Muscle of leg (tissue), 11 donors: ENCODE data around the gene TCFL5. TPM values are rescaled to one million over a fixed set of nuclear protein-coding genes. Genes with fewer than 3 reads are reported as not detected.
"Not testable (repeated sequence)": the region's sequence is repeated elsewhere in the genome, so short reads cannot be mapped to it uniquely, and the experiment has no call there.

Experiments
- DNase-seq: peaks from one replicate; pipeline ENCODE4 v3.0.0; 2013
- H3K27ac ChIP-seq: one replicate; pipeline ENCODE4 v1.5.1; 2013; ENCODE audit warnings: mild to moderate bottlenecking, low read length, control low read depth
- H3K27me3 ChIP-seq: one replicate; pipeline ENCODE4 v1.6.1; 2013; ENCODE audit warnings: low read length; ENCODE audit not compliant: control insufficient read depth, insufficient read depth
- H3K36me3 ChIP-seq: one replicate; pipeline ENCODE4 v1.6.1; 2013; ENCODE audit warnings: low read length; ENCODE audit not compliant: control insufficient read depth, insufficient read depth
- H3K4me1 ChIP-seq: one replicate; pipeline ENCODE4 v1.6.1; 2013; ENCODE audit warnings: low read length; ENCODE audit not compliant: control insufficient read depth, insufficient read depth
- H3K4me3 ChIP-seq: one replicate; pipeline ENCODE4 v1.5.1; 2013; ENCODE audit warnings: low read length, control low read depth
- H3K9me3 ChIP-seq: replicated peaks from 2 replicates; pipeline ENCODE4 v1.6.1; 2013; ENCODE audit warnings: low read depth, low read length; ENCODE audit not compliant: control insufficient read depth
- WGBS: methylation state at CpG from one replicate; pipeline ENCODE4 v1.1.5; 2013; ENCODE audit warnings: missing lambda C conversion rate; ENCODE audit not compliant: insufficient coverage; 5-methylcytosine and 5-hydroxymethylcytosine counted together
- polyA plus RNA-seq, 8 donors: library from polyadenylated mRNA; unstranded; fragments of 120-200 nt; gene quantifications; one replicate each; pipeline versions ENCODE4 v1.2.1 to v1.2.3, GENCODE V29; 2013; ENCODE audit warnings: inconsistent platforms in 1 of 8, low replicate concordance in 1 of 8; ENCODE audit not compliant: insufficient read length in 8 of 8, insufficient read depth in 1 of 8
- total RNA-seq: library from RNA; stranded (reverse); fragments of 120-200 nt; gene quantifications from one replicate; pipeline ENCODE4 v1.2.4, GENCODE V29; 2013

Gene TCFL5
- total and polyA plus RNA-seq, 9 donors, result 6.1 to 12.1 (median 8.2) TPM

DNA sequence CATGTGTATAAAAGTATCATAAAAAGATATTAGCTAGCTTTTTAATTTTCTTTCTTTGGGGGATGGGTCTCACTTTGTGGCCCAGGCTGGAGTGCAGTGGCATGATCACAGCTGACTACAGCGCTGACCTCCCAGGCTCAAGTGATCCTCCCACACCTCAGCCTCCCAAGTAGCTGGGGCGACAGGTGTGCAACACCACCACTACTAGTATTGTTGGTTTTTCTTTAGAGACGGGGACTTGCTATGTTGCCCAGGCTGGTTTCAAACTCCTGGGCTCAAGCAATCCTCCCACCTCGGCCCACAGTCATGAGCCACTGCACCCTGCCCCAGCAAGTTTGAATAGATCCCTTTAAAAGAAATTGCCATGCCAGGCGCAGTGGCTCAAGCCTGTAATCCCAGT lies 6.5 kb downstream of the TCFL5 start:
- Histone ChIP-seq H3K4me3 (no peak overlapping the region), H3K4me1 (peaks cover 4% of the 10 kb centered on the region), H3K36me3 (peaks cover 36% of the 10 kb centered on the region), H3K27ac (no peak overlapping the region), H3K27me3 (peaks cover under 1% of the 10 kb centered on the region), H3K9me3 (no peaks in the 10 kb centered on the region)
- DNase-seq, result no peak
- 100% methylated on average over 1 of the region's 5 CpGs for WGBS

DNA sequence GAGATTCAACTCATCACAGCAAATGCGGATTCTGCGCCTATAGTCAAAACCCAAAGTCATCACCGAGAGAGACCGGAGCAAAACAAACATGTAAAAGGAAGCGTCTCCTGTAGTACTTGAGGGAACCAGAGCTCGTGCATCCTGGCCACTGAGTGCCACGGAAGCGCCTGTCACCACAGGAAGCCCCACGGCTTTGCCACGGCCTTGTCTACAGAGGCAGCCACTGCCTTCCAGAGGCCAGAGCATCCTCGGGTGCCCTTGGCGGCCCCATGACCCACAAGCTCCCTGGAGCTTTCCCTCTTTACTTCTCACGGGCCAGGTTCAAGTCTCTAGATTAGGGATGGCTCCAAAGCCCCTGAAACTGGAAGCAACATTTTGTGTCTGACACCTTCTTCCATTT lies 7.5 kb downstream of the TCFL5 start:
- H3K4me1 ChIP-seq, result peaks cover 2% of the 10 kb centered on the region
- H3K9me3 ChIP-seq, result no peaks in the 10 kb centered on the region
- H3K27me3 ChIP-seq, result no peaks in the 10 kb centered on the region
- DNase-seq, result no peak
- peaks cover 40% of the 10 kb centered on the region for H3K36me3 ChIP-seq
- no peak overlapping the region for H3K4me3 ChIP-seq
- H3K27ac ChIP-seq, result no peak overlapping the region
- WGBS, result 94% methylated on average over 13 of the region's 13 CpGs

DNA sequence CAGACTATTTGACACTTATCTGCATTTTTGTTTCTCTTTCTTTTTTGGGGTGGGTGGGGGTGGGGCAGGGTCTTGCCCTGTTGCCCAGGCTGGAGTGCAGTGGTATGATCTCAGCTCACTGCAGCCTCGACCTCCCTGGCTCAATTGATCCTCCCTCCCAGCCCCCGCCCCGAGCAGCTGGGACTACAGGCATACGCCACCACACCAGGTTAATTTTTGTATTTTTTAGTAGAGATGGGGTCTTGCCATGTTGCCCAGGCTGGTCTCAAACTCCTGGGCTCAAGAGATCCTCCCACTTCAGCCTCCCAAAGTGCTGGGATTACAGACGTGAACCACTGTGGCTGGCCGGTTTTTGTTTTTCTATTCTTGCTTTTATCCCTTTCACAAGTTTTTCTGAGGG lies 8.3 kb downstream of the TCFL5 start:
- peaks cover 40% of the 10 kb centered on the region for H3K36me3 ChIP-seq
- H3K4me3 ChIP-seq, H3K9me3 ChIP-seq, H3K27ac ChIP-seq, H3K4me1 ChIP-seq, H3K27me3 ChIP-seq, DNase-seq: not testable (repeated sequence)
- whole genome bisulfite sequencing, result 96% methylated on average over 3 of the region's 6 CpGs

- Histone ChIP-seq H3K27me3 (no peaks in the 10 kb centered on the region), H3K27ac (no peak overlapping the region), H3K4me3 (no peak overlapping the region), H3K9me3 (no peaks in the 10 kb centered on the region), H3K4me1 (peaks cover 3% of the 10 kb centered on the region), H3K36me3 (peaks cover 40% of the 10 kb centered on the region)
- WGBS, result 97% methylated on average over 11 of the region's 12 CpGs
- DNase-seq, result no peak
Measured at GRCh38 chr20:62852841-62853240, 8.8 kb downstream of the TCFL5 start.

GRCh38 chr20:62852196-62852595 lies 9.4 kb downstream of the TCFL5 start:
- H3K4me1 ChIP-seq, result peaks cover 5% of the 10 kb centered on the region
- no peak for DNase-seq
- no peak overlapping the region for H3K27ac ChIP-seq
- H3K36me3 ChIP-seq, result peaks cover 37% of the 10 kb centered on the region
- WGBS, result 87% methylated on average over 8 of the region's 8 CpGs
- H3K27me3 ChIP-seq, result no peaks in the 10 kb centered on the region
- no peak overlapping the region for H3K4me3 ChIP-seq
- H3K9me3 ChIP-seq, result no peaks in the 10 kb centered on the region

- no peaks in the 10 kb centered on the region for H3K27me3 ChIP-seq
- no peak for DNase-seq
- H3K4me1 ChIP-seq, result peaks cover 8% of the 10 kb centered on the region
- H3K4me3 ChIP-seq, result no peak overlapping the region
- WGBS, result 83% methylated on average over 20 of the region's 22 CpGs
- no peaks in the 10 kb centered on the region for H3K9me3 ChIP-seq
- no peak overlapping the region for H3K27ac ChIP-seq
- H3K36me3 ChIP-seq, result peaks cover 34% of the 10 kb centered on the region
Measured at GRCh38 chr20:62850333-62850974, 11.2 kb downstream of the TCFL5 start.

DNA sequence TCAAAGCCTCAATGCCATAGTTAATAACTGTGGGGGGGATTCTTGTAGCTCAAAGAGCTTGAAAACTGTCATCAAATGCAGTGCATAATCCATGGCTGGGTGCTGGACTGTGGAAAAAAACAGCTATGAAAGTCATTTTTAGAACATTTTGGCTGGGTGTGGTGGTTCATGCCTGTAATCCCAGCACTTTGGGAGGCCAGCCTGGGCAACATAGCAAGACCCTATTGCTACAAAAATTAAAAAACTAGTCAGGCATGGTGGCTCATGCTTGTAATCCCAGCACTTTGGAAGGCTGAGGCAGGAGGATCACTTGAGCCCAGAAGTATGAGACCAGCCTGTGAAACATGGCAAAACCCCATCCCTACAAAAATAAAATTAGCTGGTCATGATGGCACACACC lies 12.2 kb downstream of the TCFL5 start:
- Histone ChIP-seq H3K27ac (no peak overlapping the region), H3K9me3 (no peaks in the 10 kb centered on the region), H3K36me3 (peaks cover 36% of the 10 kb centered on the region), H3K4me3 (no peak overlapping the region), H3K4me1 (peaks cover 8% of the 10 kb centered on the region), H3K27me3 (no peaks in the 10 kb centered on the region)
- no peak for DNase-seq

DNA sequence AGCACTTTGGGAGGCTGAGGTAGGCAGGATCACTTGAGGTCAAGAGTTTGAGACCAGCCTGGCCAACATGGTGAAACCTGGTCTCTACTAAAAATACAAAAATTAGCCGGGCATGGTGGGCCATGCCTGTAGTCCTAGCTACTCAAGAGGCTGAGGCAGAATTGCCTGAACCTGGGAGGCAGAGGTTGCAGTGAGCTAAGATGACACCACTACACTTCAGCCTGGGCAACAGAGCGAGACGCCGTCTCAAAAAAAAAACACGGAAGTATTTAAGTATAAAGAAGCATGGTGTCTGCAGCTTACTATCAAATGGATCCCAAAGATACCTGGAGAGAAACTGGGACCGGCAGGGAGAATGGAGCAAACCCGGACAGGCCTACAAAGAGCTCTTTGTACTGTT lies 12.7 kb downstream of the TCFL5 start:
- not testable (repeated sequence) for H3K27me3 ChIP-seq, H3K4me1 ChIP-seq, DNase-seq

GRCh38 chr20:62846166-62846890 lies 15.3 kb downstream of the TCFL5 start:
- DNase-seq, result peak; percentile 44
- Histone ChIP-seq H3K9me3 (no peaks in the 10 kb centered on the region), H3K27me3 (no peaks in the 10 kb centered on the region), H3K4me3 (no peak overlapping the region), H3K36me3 (peaks cover 19% of the 10 kb centered on the region), H3K4me1 (peaks cover 8% of the 10 kb centered on the region), H3K27ac (no peak overlapping the region)
- 66% methylated on average over 9 of the region's 19 CpGs for WGBS

More for the DNA sequence above, 12.7 kb downstream of the TCFL5 start:
- H3K27ac ChIP-seq, H3K9me3 ChIP-seq, H3K4me3 ChIP-seq: not testable (repeated sequence)
- 93% methylated on average over 5 of the region's 7 CpGs for WGBS
- peaks cover 30% of the 10 kb centered on the region for H3K36me3 ChIP-seq

GRCh38 chr20:62845416-62846160 lies 16.0 kb downstream of the TCFL5 start:
- Histone ChIP-seq H3K4me1 (peaks cover 8% of the 10 kb centered on the region), H3K9me3 (no peaks in the 10 kb centered on the region), H3K4me3 (no peak overlapping the region), H3K27ac (no peak overlapping the region), H3K36me3 (peaks cover 18% of the 10 kb centered on the region), H3K27me3 (no peaks in the 10 kb centered on the region)
- 68% methylated on average over 8 of the region's 16 CpGs for WGBS
- peak; percentile 51 for DNase-seq
